Islet precursor cell (in vitro differentiated cells): ENCODE data around the gene CSNK1G1.
A peak's percentile ranks its signal among the peaks of the same experiment; 100 is the strongest.

ENCODE experiments used
- DNase-seq: peaks from one replicate; pipeline ENCODE4 v3.0.0-alpha.2; 2018

CSNK1G1 gene

DNA sequence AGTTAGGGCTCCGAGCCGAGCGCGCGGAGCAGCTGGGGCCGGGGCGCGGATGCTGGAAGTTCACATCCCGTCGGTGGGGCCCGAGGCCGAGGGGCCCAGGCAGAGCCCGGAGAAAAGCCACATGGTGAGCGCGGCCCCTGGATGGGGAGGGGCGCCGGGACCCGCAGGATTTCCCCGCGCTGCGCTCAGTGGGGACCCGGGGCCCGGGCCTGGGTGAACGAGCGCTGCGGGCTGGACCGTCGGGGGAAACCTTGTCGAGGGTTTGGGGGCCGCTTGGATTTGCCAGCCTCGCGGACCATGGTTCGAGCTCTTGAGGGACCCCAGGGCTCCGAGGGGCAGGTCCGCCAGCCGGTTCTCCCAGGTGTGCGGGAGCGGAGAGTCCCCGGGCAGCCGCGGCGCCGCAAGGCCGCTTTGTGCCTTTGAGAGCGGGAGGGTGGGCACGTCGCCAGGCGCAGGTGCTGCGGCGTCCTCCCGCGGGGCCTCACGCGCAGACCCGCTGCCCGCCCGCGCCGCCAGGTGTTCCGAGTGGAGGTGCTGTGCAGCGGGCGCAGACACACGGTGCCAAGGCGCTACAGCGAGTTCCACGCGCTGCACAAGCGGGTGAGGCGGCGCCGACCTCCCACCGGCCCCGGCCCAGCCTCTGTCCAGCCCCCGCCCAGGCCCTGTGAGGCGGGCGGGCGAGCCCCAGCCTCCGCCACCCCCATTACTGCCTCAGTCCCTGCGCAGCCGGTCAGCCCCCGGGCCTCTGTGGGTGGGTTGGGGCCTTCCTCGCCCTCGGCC lies 204.1 kb downstream of the CSNK1G1 start, which contains the start of gene SNX22:
Gene SNX22 (plus strand): TSS at position 5 of the 780 bp plus-strand sequence. CDS start 45 bp downstream, at position 50.
- DNase-seq, result no peak

DNA sequence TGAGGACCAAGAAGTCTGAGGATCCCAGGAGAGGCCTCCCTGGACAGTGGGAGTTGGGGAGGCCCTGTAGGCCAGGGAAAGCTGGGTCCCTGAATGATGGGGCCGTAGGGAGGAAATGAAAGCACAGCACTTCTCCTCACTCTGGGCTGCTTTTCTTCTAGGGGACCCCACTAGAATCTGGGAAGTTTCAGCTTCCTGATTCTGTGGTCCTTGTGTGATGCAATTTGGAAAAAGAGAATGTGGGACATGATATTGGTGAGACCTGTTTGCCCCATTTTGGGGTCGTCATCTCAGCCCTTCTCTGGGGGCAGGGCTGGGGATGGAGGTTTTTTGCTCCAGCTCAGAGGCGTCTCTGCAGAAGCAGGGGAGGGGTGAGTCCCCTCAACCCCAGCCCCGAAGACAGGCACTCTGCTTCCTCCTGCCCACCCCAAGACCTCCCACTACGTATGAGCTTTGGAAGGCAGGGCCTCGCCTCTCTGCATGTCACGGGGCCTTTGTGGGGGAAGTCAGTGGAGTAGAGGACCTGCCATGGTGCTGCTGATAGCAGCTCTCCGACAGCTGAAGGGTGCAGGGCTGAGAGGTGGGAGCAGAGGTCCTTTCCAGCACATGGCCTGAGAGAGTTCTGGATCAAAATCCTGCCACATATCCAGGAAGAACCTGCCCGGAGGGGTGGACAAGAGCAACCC lies 205.9 kb downstream of the CSNK1G1 start:
- DNase-seq, result no peak

DNA sequence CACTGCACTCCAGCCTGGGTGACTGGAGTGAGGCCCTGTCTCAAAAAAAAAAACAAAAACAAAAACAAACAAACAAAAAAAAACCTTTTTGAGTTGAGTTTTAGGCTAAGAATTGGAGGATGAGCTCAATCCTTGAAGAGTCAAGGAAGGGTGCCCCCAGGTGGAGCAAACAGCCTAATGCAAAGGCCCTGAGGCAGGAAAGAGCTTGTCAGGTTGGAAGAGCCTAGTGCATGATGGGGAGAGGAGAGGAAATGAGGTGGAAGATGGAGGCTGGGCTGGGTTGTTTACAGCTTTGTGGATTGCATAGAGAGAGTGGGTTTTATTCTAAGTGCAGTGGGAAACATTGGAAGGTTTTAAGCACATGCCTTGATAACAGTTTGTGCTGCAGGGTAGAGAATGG lies 206.5 kb downstream of the CSNK1G1 start:
- no peak for DNase-seq

DNA sequence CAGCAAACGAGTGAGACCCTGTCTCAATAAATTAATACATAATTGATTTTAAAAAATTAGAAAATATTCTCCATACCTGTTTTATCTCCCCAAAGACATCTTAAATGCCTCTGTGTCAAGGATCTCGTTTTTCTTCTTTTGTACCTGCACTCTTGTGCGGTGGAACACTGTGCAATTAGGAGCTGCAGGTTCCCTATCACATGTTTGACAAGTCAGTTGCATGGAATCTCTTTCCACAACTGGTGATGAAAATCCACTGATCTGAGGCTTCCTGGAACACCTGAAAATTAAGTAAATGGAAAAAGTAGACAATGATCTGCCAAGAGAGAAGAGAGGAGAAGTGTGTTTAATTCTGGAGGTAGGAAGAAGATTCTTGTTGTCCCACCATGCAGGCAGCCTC lies 207.4 kb downstream of the CSNK1G1 start:
- DNase-seq, result no peak

DNA sequence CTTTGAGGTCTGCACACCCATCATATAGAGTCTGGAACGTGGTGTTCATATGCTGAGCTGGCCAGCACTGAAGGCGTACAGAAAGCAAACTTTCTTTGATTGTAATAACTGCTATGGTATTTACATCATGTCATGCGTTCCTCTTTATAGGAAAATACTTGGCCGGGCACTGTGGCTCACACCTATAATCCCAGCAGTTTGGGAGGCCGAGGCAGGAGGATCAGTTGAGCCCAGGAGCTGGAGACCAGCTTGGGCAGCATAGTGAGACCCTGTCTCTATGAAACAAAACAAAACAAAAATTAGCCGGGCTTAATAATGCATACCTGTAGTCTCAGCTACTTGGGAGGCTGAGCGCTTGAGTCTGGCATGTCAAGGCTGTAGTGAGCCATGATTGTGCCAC lies 207.8 kb downstream of the CSNK1G1 start:
- no peak for DNase-seq

DNA sequence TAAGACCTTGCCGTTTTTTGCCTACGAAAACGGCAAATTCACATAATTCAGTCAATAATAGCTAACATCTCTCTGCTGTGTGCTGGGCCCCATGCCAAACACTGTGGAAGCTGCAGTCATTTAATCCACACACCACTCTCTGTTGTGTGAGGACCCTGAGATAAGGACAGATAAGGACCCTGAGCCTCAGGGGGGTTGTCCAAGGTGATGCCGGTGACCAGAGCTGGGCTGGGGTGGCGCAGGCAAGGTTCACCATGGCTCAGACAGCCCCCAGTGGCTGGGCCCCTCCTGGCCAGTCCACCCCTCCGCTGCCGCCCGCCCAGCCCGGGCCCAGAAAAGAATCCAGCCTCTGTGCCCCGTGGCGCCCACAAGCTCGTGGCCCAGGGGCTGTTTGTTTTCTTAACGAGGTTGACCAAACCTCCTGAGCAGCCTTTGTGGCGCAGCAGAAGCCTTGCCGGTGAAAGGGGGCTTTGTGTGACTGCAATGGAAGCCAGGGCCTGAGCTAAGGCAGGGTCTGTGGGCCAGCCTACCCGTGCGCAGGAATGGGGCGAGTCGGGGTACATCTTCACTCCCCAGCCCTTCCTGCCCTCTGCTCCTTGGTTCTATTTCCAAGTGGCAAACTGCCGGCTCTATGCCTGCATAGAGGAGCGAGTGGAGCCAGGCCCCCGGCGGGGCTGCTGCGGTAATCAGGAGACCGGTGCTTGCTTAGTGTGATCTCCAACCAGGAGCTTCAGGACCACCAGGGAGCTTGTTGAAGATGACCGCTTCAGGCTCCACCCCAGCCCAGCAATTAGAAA lies 208.9 kb downstream of the CSNK1G1 start:
- no peak for DNase-seq

DNA sequence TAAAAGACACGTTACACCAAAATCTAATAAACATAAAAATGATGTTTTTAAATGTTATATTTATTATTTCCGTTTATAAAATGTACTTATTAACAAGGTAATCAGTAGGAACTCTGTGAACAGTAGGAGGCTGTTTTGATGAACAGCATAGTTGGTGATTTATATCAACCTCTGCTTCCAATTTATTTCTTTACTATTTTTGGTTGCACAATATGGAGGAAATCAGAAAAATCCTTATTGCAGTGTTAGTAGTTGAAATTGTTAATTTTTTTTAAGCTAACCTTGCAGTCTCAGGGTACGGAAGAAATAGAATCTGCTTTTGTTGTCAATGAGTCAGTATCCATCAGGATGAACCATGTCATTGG lies 209.5 kb downstream of the CSNK1G1 start:
- no peak for DNase-seq

DNA sequence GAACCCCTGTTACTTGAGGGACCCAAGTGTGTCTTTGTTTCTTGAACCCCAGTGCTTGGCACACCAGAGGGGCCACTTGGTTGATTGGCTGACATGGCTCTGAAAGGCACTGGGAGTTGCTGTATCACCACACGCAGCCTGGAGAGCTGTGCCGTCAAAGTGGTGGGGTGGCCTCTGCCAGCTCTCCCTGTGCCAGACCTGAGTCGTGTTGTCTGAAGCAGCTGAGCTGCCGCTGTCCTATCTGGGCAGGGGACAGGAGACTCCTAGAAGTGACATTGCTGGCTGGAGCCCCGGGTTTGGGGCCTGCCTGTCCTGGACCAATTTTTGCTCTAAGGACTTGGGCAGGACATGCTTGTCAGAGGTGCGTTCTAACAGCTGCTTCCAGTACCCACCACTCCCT lies 209.9 kb downstream of the CSNK1G1 start:
- no peak for DNase-seq

DNA sequence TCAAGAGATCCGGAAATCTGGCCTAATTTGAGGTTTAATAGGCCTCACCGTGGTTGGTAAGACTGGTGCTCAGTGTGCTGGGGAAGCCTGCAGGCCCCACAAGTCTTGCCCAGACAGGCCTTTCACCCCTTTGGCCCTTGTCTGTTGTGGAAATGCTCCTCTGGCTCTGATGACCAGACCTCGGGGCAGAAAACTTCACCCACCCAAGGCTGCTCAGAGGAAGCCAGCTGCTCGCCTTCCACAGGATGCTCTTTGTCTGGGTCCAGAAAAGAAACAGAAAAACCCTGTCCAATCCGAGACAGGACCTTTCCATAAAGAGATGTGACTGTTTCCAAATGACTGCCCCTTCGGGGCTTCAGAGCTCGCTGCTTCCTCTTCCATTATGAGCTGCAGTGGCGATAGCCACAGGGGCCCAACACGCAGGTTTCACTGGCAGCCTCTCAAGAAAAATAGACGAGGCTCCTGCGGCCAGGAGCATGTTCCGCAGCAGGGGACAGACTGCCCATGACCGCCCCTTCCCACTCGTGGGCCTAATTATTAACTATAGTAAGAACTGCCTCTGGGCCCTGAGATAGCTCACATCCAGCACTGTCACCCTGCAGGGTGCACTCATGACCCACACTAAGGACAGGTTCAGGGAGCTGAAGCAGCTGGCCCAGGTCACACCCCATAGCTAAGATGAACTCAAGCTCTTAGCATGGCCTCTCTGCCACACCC lies 211.2 kb downstream of the CSNK1G1 start:
- DNase-seq, result no peak

DNA sequence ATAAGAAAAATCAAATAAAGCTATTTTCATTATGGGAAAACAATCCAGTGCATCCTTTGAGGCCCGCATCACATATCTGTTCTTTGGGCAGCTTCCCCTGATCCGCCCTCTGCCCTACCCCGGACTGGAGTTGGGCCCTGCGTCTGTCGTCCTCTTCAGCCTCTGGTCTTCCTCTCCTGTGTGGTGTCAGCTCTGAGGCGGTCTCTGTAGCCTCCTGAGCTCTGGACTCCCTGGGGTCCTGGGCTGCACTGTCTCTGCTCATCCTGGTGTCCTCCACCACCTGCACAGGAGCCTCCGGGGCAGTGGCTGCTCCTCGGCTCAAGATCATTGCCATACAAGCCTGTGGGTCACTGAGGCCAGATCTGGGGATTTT lies 211.8 kb downstream of the CSNK1G1 start:
- peak; percentile 10 for DNase-seq

DNA sequence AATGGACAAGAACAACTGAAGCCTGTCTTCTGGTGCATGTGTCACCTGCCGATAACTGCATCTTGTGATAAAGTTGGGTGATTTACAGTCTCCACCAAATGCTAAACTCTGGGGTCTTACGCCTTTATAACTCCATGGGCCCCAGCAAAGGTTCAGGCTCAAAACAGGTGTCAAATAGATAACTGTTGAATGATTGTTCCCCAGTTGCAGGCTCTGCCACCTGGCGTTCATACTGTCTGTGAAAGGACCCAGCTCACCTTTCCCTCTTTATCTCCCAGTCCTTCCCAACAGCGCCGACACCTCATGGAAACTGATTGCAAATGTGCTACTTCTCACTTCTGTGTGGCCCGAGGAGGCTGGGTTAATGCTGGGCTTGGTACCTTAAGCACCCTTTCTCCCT lies 212.7 kb downstream of the CSNK1G1 start:
- DNase-seq, result no peak

DNA sequence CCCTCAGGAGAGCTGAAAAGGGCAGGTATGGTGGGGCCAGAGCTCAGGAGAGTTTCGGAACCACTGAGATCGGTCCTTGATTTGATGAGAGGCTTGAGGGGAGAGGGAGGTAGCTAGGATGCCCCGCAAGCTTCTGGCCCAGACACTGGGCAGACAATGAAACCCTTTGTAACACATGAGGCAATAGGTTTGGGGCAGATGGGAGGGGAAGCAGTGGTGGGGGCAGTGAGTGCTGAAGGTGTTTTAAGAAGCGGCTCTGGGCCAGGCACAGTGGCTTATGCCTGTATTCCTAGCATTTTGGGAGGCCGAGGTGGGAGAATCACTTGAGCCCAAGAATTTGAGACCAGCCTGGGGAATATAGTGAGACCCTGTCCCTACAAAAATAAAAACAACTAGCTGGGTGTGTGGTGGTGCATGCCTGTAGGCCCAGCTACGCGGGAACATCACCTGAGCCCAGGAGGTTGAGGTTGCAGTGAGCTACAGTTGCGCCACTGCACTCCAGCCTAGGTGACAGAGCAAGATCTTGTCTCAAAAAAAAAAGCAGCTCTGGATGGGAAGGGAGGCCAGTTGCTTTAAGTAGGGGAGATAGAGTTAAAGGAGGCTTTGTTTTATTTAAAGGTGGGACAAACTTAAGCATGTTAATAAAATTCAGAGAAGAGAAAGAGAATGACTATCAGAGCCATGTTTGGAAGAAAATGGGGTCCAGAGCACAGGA lies 214.0 kb downstream of the CSNK1G1 start:
- no peak for DNase-seq

DNA sequence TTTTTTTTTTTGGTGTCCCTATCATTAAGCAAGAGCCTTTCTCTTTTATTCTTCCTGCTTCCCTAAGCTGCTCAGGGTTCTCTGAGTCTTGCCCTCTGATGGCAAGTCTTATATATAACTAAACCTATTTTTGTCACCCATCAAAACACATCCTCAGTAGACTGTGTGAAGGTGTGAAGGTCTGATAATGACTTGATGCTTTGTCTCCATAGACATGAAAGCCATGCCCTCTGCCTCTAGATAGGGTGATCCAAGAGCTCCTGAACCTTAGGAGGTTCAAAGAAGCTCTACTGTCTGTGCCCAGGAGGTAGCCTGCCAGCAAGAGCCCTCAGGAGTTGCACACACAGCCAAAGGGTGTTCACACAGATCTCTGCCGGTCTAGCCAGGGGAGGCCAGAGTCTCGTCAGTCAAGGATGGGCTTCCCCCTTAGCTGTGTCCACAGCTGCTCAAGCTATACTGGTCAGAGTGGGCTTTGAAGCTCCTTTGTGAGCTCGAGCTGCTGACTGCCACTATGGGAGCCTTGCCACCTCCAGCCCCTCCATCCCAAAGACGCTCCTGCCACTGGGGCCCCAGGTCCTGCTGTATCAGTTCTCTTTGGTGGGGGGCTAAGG lies 217.5 kb downstream of the CSNK1G1 start:
- DNase-seq, result no peak

DNA sequence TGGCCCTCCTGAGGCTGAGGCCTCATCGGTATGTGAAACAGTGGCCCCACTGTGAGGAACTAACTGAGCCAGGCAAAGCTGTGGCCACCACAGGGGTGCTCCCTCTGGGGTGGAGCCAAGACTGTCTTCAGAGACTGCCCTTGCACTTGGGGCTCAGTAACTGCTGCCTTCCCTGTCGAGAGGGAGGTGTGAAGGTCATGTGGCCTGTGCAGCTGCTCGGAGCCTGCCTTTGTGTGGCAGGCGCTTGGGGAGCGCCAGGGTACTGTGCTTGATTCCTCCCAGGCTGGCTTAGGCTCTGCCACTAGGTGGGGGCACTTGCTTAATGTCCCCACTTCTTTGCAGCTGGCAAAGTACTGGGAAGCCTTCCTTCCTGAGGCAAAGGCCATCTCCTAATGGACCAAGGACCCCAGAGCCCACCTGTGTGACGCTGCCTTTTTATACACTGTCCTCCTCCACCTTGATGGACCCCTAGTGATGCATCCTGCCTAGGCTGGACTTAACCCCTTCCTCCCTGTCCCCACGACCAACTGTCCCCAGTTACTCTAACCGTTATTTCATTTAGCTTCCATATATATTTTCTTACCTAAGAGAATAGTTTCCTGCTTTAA lies 218.6 kb downstream of the CSNK1G1 start:
- DNase-seq, result no peak

DNA sequence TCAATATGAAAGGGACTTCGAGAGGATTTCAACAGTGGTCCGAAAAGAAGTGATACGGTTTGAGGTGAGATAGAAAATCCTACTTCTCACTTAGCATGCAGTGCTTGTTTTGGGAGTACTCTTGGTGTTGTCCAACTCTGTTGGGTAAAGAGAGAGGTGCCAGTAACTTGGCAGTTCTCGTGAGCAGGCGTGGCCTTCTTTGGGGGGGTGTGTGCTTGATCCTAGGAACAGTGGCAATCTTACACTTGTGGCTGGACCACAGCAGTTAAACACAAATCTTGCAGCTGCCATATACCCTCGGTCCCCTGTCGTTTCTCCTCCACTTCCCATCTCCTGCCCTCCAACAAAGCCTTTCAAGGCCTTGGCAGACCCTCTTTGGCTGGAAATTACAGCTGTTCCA lies 219.6 kb downstream of the CSNK1G1 start:
- DNase-seq, result no peak

DNA sequence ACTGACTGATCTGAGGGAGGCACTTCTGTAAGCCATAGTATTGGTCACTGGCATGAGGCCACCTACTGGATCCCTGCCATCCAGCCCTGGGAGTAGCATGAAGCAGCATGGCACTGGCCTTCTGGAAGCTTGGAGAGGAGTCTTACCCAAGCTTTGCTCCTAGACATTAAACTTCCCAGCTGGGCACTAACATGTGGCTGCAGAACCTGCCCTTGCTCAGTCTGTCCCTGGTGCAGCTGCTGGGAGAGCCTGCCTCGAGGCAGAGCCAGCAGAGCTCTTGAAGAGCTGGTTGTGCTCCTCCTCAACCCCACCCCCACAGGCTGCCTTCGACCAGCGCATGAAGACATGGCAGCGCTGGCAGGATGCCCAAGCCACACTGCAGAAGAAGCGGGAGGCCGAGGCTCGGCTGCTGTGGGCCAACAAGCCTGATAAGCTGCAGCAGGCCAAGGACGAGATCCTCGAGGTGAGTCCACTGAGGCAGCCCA lies 221.6 kb downstream of the CSNK1G1 start:
- no peak for DNase-seq

DNA sequence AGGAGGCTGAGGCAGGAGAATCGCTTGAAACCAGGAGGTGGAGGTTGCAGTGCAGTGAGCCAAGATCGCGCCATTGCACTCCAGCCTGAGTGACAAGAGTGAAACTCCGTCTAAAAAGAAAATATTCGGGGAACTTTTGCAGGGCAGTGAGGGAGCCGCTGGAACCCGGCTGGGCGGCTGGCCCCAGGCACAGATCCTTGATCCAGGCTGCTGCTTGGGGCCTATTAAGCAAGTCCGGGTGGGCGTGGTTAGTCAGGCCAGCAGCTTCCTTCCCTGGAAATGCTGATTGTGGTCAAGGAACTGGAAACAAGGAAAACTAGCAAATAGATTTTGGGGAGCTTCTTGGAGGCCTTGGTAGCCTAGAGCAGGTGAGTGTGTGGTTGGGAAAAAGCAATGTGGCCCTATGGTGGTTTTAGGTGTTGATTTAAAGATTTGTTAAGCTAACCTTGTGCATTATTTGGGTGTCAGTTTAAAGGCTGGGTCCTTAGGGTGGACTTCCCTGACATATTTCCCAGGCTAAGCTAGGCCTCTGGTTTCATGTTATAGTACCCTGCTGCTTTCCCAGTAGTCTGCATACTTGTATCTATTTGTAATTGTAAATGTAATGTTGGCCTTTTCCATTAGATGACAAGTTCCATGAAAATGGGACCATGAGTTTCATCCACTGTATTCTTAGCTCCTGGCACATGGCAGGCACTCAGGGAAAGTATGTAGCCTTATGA lies 222.2 kb downstream of the CSNK1G1 start:
- DNase-seq, result no peak

DNA sequence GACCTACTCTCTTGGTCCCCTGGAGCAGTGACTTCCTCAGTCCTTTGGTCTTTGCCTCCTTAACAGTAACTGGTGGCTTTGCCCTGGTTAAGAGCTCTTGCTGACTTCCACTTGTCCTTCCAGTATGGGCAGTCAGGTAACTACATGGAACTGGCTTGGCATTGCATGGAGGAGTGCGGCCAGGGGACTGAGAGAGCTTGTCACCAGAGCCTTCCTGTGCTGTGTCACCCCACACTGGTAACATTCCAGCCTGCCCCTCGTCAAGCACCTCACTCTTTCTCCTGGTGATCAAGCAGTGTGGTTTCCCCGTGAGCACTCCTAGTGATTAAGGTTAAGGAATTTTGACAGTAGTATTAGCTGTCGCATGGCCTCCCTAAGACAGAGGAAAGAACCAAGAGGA lies 223.8 kb downstream of the CSNK1G1 start:
- no peak for DNase-seq

DNA sequence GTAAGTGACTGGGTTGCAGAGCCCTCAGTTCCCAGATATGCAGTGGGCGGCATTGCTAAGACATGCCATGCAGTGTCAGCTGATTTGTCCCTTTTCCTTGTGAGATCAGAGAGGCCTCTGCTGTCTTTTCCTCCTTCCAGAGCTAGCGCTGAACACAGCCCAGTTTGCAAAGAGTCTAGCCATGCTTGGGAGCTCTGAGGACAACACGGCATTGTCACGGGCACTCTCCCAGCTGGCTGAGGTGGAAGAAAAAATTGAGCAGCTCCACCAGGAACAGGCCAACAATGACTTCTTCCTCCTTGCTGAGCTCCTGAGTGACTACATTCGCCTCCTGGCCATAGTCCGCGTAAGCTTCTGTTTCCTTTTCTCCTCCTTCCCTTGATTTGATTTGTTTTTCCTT lies 224.4 kb downstream of the CSNK1G1 start:
- no peak for DNase-seq

DNA sequence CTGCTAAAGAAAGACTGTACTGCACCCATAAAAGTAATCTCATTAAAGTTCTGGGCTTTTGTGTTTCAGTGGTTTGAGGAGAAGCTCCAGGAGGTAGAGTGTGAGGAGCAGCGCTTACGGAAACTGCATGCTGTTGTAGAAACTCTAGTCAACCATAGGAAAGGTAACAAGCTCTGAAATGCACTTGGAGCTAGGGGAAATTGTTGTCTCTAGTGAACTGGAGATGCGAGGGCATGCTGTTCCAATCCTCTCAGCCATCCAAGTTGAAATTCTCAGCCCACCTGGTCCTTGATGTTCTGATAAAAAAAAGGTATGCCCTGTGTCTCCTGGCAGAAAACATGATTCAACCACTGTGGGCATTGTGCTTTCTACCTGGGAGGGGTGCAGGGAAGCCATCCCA lies 225.8 kb downstream of the CSNK1G1 start:
- DNase-seq, result no peak
